K562 (cell line): Measurements from ENCODE around the gene MYMX. TPM values are rescaled to one million over a fixed set of nuclear protein-coding genes. Genes with fewer than 3 reads are reported as not detected.

Experiments used
- ATAC-seq: fragments of 200-7000 bp; cut with Tn5 transposase; 3 replicates; pipeline ENCODE4 v1.9.1; 2020; ENCODE audit warnings: moderate library complexity
- BruUV-seq: library from RNA; stranded (reverse); fragments of 400-500 nt; replicated peaks from 2 replicates; lab custom pipeline; 2021; lab: Mats Ljungman, UMichigan
- CTCF ChIA-PET: fragments of 300-600 bp; formaldehyde crosslinking; extraction: SDS; loops from one replicate; lab custom pipeline; 2021; ENCODE audit warnings: low intra/inter-chr PET ratio; lab: Yijun Ruan, JAX
- POLR2A ChIA-PET: fragments of 300-600, 350-650 bp; sonication (Branson Sonifier 250); formaldehyde crosslinking; extraction: SDS; loops from one replicate; lab custom pipeline; 2021; ENCODE audit warnings: antibody characterized with exemption, inconsistent platforms; lab: Yijun Ruan, JAX
- DNase-seq, 4 experiments: peaks; one replicate each; pipeline versions ENCODE4 v3.0.0 to v3.0.0-alpha.2; 2011 to 2018; ENCODE audit warnings: low spot score in 3 of 4, mixed read lengths in 3 of 4; ENCODE audit errors: extremely low read depth in 1 of 4
- FAIRE-seq: peaks from 2 replicates; lab custom pipeline; 2011; peaks lifted over from hg19 to GRCh38; lab: Jason Lieb, UNC
- H2AFZ ChIP-seq: 2 replicates; pipeline ENCODE4 v1.6.0; 2011; ENCODE audit warnings: low read depth, low read length, control low read depth, inconsistent platforms
- H3K27ac ChIP-seq: fragments of 200-600 bp; 3 replicates; pipeline ENCODE4 v1.8.0; 2011; ENCODE audit warnings: low read depth, mild to moderate bottlenecking, control low read depth, inconsistent platforms, low read length, moderate library complexity, mixed read lengths; ENCODE audit errors: extremely low read depth
- H3K27me3 ChIP-seq, 2 experiments: fragments of 300-600 bp in 1 of 2; 2 replicates in 1 of 2; 3 replicates in 1 of 2; pipeline versions ENCODE4 v1.6.0 to v1.8.0; 2011; ENCODE audit warnings: inconsistent platforms in 2 of 2, low read length in 2 of 2, mild to moderate bottlenecking in 1 of 2, mixed read lengths in 1 of 2, moderate library complexity in 1 of 2; ENCODE audit not compliant: control insufficient read depth in 2 of 2, insufficient read depth in 2 of 2
- H3K36me3 ChIP-seq: fragments of 300-600 bp; 3 replicates; pipeline ENCODE4 v1.8.0; 2011; ENCODE audit warnings: mild to moderate bottlenecking, low read length, inconsistent platforms; ENCODE audit not compliant: control insufficient read depth, insufficient read depth
- H3K4me1 ChIP-seq, 2 experiments: fragments of 200-600 bp in 1 of 2; replicated peaks in 1 of 2; 2 replicates in 1 of 2; 3 replicates in 1 of 2; pipeline versions ENCODE4 v1.5.1 to v1.8.0; 2011; ENCODE audit warnings: inconsistent platforms in 2 of 2, low read length in 2 of 2, mild to moderate bottlenecking in 1 of 2, mixed read lengths in 1 of 2, moderate library complexity in 1 of 2; ENCODE audit not compliant: control insufficient read depth in 2 of 2, insufficient read depth in 2 of 2
- H3K4me2 ChIP-seq: 2 replicates; pipeline ENCODE4 v1.6.1; 2011; ENCODE audit warnings: low read length, control low read depth, inconsistent platforms, mixed read lengths; ENCODE audit not compliant: insufficient read depth
- H3K4me3 ChIP-seq: fragments of 200-600 bp; sonication (generic), shearing (Covaris generic); 2 replicates; pipeline ENCODE4 v1.5.1; 2016; ENCODE audit warnings: control low read depth, inconsistent platforms
- H3K79me2 ChIP-seq: fragments of 200-600 bp; 3 replicates; pipeline ENCODE4 v1.8.0; 2011; ENCODE audit warnings: low read length, inconsistent platforms; ENCODE audit not compliant: control insufficient read depth, insufficient read depth
- H3K9ac ChIP-seq, 2 experiments: 2 replicates each; pipeline versions ENCODE4 v1.6.0 to v1.6.1; 2011; ENCODE audit warnings: low read depth in 2 of 2, low read length in 2 of 2, control low read depth in 1 of 2, inconsistent platforms in 1 of 2, mild to moderate bottlenecking in 1 of 2, mixed read lengths in 1 of 2; ENCODE audit not compliant: insufficient read depth in 1 of 2
- H3K9me1 ChIP-seq: one replicate; pipeline ENCODE4 v1.6.0; 2011; ENCODE audit warnings: inconsistent platforms, mild to moderate bottlenecking, low read length, moderate library complexity; ENCODE audit not compliant: control insufficient read depth, insufficient read depth
- H3K9me3 ChIP-seq: replicated peaks from 2 replicates; pipeline ENCODE4 v1.5.1; 2011; ENCODE audit warnings: low read depth, low read length, inconsistent platforms; ENCODE audit not compliant: control insufficient read depth, insufficient read depth
- H4K20me1 ChIP-seq: replicated peaks from 2 replicates; pipeline ENCODE4 v1.6.1; 2011; ENCODE audit warnings: low read length, inconsistent platforms, mixed read lengths; ENCODE audit not compliant: control insufficient read depth, insufficient read depth
- ESRRA ChIP-seq: fragments of 450-650 bp; IDR thresholded peaks from 2 replicates; pipeline ENCODE4 v1.6.1; 2014; ENCODE audit warnings: low read depth, mild to moderate bottlenecking, moderate library complexity, borderline replicate concordance
- WGBS: fragments of 100-300 bp; shearing (Covaris generic); methylation state at CpG from one replicate; pipeline ENCODE4 v1.1.6; 2016; ENCODE audit warnings: low coverage, mixed read lengths; ENCODE audit not compliant: insufficient coverage; ENCODE audit errors: missing lambda C conversion rate; 5-methylcytosine and 5-hydroxymethylcytosine counted together
- in situ Hi-C: fragments of 300-500 bp; cut with MboI; formaldehyde crosslinking; loops from 4 replicates; pipeline ENCODE4 v1.15.0; 2018; ENCODE audit warnings: inconsistent platforms, mixed read lengths
- intact Hi-C: fragments of 100-400 bp; cut with micrococcal nuclease; formaldehyde crosslinking; loops from 2 replicates; pipeline ENCODE4 v1.14.2; 2022
- polyA plus RNA-seq, 8 experiments: library from polyadenylated mRNA; depleted of rRNA in 4 of 8; stranded (reverse) in 5 of 8; unstranded in 3 of 8; fragments of >200 nt; fragmentation: Nextera tagmentation in 2 of 8; fragmentation: Illumina TruSeq in 1 of 8; extraction: Ambion mirVana in 2 of 8; extraction: Trizol in 1 of 8; gene quantifications; 2 replicates each; pipeline versions ENCODE4 v1.2.1 to v1.2.3, GENCODE V29; 2011 to 2014; ENCODE audit warnings: inconsistent platforms in 1 of 8, missing spikeins in 1 of 8
- total RNA-seq, 7 experiments: library from RNA; depleted of rRNA in 6 of 7; stranded (reverse); fragments of >200 nt in 6 of 7; fragmentation: Illumina TruSeq in 2 of 7; extraction: Trizol in 2 of 7; gene quantifications; 2 replicates each; pipeline versions ENCODE4 v1.2.1 to v1.2.3, GENCODE V29; 2011 to 2021; ENCODE audit warnings: low replicate concordance in 1 of 7
- TF ChIP-seq, protein P1 (sequence below), 3 experiments: IDR thresholded peaks in 2 of 3; conservative IDR thresholded peaks in 1 of 3; 2 replicates each; pipeline ENCODE4 v1.5.1; 2011 to 2012; ENCODE audit warnings: low read length in 3 of 3, mild to moderate bottlenecking in 3 of 3, control low read depth in 2 of 3, improper control_type of control experiment in 1 of 3, inconsistent platforms in 1 of 3, low read depth in 1 of 3, mixed read lengths in 1 of 3, moderate library complexity in 1 of 3; ENCODE audit not compliant: insufficient read depth in 2 of 3
- TF ChIP-seq, protein P2 (sequence below): fragments of 450-650 bp; IDR thresholded peaks from 2 replicates; pipeline ENCODE4 v1.6.1; 2014; ENCODE audit warnings: low read depth, mild to moderate bottlenecking, moderate library complexity, borderline replicate concordance

Gene MYMX
- total and polyA plus RNA-seq, 9 of the 15 experiments (the other 6 are each of a cell fraction or from before 2014, with no cell fraction given): 0.12 TPM; not detected in 8

DNA sequence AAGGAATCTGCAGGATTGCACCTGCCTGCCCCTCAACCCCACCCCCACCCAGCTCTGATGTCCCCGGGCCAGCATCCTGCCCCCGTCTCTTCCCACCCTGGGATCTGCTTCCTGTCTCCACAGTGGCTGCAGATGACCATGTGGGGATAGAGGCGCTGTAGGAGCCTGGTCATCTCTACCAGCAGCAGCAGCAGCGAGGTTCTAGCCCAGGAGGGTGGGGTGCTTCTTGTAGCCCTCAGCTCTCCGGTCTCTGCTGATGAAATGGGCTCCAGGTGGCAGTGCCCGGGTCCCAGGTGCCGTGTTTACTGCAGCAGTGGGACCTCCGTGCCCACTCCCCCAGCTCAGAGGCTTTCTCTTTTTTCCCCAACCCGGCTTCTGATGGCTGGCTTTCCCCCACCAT is 32.9 kb upstream of the MYMX start:
- H3K79me2 ChIP-seq: no peaks in the 10 kb centered on the region
- 2% methylated on average over 8 of the region's 9 CpGs for WGBS
- no TSS peak for BruUV-seq
- H3K27me3 ChIP-seq: no peaks in the 10 kb centered on the region
- no peak overlapping the region for H3K4me2 ChIP-seq
- H4K20me1 ChIP-seq: no peaks in the 10 kb centered on the region
- H3K9ac ChIP-seq: peak overlapping the region in 1 of 2 experiments; percentile 62; a peak in 2 of 4 replicates
- H3K4me1 ChIP-seq: peaks cover 10 to 11% of the 10 kb centered on the region in 2 experiments; a peak in 2 of 5 replicates
- intact Hi-C loops (no loop called here), in situ Hi-C loops (no loop called here)
- H3K4me3 ChIP-seq: no peak overlapping the region
- FAIRE-seq (no peak), DNase-seq (peak in 1 of 4 experiments; percentile 31), ATAC-seq (peak; percentile 33; the same call in 2 of the 3 replicates)
- H3K9me1 ChIP-seq: no peaks in the 10 kb centered on the region
- ChIA-PET POLR2A (interaction anchor here (0.6 to 1.1 kb wide), 2 partner anchors 16 to 42 kb away, joined by 3 to 4 read pairs; no protein-coding TSS in a partner anchor), CTCF (no interaction called here)
- H3K9me3 ChIP-seq: no peaks in the 10 kb centered on the region
- no peaks in the 10 kb centered on the region for H3K36me3 ChIP-seq
- H3K27ac ChIP-seq: no peak overlapping the region
- TF ChIP-seq ESRRA: no peak
- TF ChIP-seq, protein P1, sequence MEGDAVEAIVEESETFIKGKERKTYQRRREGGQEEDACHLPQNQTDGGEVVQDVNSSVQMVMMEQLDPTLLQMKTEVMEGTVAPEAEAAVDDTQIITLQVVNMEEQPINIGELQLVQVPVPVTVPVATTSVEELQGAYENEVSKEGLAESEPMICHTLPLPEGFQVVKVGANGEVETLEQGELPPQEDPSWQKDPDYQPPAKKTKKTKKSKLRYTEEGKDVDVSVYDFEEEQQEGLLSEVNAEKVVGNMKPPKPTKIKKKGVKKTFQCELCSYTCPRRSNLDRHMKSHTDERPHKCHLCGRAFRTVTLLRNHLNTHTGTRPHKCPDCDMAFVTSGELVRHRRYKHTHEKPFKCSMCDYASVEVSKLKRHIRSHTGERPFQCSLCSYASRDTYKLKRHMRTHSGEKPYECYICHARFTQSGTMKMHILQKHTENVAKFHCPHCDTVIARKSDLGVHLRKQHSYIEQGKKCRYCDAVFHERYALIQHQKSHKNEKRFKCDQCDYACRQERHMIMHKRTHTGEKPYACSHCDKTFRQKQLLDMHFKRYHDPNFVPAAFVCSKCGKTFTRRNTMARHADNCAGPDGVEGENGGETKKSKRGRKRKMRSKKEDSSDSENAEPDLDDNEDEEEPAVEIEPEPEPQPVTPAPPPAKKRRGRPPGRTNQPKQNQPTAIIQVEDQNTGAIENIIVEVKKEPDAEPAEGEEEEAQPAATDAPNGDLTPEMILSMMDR (IDR thresholded peaks at IDR 0.05 in 2 of 3, conservative IDR thresholded peaks at IDR 0.05 in 1 of 3; ENCODE audit: insufficient read depth in 2 of 3, low read depth in 1 of 3, low read length in 3 of 3): peak in 1 of 3 experiments; percentile 55; a peak in 2 of 6 replicates
- TF ChIP-seq, protein P2, sequence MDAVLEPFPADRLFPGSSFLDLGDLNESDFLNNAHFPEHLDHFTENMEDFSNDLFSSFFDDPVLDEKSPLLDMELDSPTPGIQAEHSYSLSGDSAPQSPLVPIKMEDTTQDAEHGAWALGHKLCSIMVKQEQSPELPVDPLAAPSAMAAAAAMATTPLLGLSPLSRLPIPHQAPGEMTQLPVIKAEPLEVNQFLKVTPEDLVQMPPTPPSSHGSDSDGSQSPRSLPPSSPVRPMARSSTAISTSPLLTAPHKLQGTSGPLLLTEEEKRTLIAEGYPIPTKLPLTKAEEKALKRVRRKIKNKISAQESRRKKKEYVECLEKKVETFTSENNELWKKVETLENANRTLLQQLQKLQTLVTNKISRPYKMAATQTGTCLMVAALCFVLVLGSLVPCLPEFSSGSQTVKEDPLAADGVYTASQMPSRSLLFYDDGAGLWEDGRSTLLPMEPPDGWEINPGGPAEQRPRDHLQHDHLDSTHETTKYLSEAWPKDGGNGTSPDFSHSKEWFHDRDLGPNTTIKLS: peak; percentile 50; the same call in 1 of the 2 replicates
- H2AFZ ChIP-seq: no peak overlapping the region
